ENCODE results near the gene RIT1.
"Not testable (repeated sequence)": the region's sequence is repeated elsewhere in the genome, so short reads cannot be mapped to it uniquely, and the experiment has no call there.

The RIT1 gene

DNA sequence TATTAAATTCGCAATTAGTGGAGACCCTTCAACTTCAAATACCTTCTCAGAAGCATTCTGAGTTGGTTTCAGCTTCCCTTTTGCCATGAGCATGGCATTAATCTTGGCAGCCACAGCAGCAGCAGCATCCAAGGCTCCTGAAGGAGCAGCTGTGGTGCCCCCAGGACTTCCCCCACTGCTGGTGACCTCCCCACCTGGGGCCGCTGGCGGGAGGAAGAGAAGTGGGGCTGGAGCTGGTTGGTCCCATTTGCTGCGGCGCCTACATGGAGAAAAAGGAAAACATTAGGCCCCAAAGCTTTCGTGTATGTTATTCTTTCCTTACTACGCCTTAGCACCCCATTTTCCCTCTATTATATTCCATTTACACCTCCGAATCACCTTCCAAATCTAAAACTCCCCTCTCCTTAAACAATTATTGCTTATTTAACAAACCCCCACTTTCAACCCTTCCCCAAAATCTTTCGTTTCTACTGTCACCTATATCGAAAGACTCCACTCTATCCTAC, 22.5 kb upstream of the RIT1 start:
- DNase-seq (ENCODE audit: low read depth in 2 of 2), result no peak

DNA sequence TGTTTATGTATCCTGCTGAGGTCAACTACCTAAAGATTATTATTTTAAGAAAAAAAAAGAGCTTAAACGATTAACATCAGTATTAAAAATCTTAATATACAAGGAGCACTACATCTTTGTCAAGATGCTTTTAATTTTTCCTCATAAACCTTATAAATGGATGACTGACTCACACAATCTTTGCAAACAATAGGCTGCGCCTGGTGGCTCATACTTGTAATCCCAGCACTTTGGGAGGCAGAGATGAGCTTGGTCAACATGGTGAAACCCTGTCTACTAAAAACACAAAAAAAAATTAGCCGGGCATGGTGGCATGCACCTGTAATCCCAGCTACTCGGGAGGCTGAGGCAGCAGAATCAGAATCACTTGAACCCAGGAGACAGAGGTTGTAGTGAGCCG, 21.3 kb upstream of the RIT1 start:
- DNase-seq (ENCODE audit: low read depth in 2 of 2), result no peak

DNA sequence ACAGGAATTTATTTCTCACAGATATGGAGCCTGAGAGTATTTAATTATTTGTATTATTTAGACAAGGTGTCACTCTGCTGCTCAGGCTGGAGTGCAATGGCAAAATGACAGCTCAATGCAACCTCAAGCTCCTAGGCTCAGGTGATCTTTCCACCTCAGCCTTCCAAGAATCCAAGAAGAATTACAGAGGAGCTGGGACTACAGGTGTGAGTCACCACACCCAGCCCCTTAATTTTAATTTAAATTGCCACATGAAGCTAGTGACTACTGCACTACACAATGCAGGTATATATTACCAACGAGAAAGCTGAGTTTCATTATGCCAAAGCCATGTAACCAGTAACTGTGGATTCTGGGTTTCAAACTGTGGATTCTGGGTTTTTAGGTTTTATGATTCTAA, 20.9 kb upstream of the RIT1 start:
- no peak for DNase-seq (ENCODE audit: low read depth in 2 of 2)

DNA sequence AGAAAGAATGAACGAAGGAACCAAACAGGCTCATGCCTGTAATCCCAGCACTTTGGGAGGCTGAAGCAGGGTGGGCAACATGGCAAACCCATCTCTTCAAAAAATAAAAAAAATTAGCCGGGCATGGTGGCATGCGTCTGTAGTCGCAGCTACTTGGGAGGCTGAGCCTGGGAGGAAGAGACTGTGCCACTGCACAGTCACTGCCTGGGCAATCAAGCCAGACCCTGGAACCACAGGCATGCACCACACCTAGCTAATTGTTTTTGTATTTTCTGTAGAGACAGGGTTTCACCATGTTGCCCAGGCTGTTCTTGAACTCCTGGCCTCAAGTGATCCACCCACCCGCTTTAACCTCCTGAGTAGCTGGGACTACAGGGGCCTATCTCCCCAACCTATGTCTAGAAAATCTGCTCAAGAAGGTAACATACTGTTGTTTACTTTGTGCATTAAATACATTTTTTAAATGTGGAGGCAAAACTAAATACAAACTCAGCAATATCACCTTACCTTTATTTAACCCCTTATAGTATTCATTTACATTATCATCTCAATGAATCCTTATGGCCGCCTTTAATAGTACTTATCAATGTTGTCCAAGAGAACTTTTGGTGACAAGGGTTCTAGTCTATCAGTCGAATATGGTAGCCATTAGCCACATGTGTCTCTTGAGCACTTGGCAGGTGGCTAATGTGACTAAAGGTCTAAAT, 20.3 kb upstream of the RIT1 start:
- DNase-seq (ENCODE audit: low read depth in 2 of 2), result no peak

DNA sequence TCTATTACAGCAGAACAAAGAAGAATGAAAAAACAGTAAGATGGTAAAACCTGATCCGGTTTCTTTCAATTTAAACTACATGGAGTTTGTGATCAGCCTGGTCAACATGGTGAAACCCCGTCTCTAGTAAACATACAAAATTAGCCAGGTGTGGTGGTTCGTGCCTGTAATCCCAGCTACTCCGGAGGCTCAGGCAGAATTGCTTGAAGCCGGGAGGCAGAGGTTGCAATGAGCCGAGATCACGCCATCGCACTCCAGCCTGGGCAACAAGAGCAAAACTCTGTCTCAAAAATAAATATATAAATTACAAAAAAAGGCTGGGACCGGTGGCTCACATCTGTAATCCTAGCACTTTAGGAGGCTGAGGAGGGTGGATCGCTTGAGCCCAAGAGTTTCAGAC, 19.6 kb upstream of the RIT1 start:
- DNase-seq (ENCODE audit: low read depth in 2 of 2), result not testable (repeated sequence)

DNA sequence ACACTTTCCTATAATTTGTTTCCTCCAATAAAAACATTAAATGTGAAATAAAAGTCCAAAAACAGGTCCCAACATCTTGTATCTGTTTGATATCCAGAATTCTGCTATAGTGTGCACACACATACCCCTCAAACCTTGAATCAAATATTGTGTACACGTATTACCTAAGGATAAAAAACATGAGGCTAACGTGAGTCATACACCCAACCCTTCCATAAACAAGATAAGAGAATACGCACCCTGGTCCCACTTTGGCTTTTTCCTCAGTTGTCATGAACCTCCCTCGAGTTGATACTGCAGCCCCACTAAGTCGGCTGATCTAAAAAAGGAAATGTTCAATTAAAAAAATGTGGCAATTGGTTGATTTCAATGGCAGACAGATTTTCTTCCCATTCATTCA, 17.9 kb upstream of the RIT1 start:
- DNase-seq (ENCODE audit: low read depth in 2 of 2), result no peak

DNA sequence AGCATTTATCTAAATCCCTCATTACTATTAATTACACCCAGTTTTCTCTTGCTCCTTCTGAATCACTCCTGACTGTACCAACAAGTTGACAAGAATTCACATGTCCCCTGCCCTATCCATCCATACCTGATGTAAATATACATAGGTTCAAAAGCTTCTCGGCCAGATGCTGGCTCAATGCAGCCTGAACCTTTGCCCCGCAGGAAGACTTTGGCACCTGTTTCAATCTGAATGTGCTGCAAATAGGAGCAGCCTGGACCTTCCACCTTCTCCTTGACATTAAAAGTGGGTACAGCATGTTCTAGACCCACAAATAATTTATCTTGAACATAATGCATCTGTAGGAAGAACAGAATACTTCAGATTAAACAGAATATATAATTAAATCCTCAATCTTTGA, 14.4 kb upstream of the RIT1 start:
- DNase-seq (ENCODE audit: low read depth in 2 of 2), result no peak

DNA sequence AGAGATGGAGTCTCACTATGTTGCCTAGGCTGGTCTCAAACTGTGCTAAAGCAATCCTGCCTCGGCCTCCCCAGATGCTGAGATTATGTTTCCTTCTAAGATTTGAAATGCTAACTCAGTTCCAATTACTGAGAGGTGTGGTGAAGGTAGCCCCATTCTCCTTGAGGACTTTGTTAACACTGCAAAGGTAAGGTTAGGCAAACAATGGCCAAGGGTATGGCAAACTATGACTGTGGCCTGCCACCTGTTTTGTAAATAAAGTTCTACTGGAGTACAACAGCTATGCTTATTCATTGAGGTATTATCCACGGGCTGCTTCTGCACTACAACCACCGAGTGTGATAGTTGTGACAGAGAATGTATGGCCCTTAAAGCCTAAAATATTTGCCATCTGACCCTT, 9.6 kb upstream of the RIT1 start:
- DNase-seq (ENCODE audit: low read depth in 2 of 2), result no peak

DNA sequence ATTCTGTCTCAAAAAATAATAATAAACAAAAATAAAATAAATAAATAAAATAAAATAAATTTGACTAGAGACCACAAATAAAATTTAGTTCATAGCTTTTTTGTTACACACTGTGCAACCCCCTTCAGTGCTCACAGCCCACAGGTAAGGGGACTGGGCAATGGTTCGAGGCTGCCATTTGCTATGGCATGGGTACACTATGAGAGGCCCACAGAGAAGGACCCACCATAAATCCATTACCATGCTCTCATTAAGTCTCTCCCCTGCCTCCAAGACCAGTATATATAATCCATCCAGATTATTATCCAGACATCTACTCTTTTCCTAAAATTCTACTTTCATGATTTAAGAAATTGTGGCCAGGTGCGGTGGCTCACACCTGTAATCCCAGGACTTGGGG, 8.7 kb upstream of the RIT1 start:
- DNase-seq (ENCODE audit: low read depth in 2 of 2), result no peak

DNA sequence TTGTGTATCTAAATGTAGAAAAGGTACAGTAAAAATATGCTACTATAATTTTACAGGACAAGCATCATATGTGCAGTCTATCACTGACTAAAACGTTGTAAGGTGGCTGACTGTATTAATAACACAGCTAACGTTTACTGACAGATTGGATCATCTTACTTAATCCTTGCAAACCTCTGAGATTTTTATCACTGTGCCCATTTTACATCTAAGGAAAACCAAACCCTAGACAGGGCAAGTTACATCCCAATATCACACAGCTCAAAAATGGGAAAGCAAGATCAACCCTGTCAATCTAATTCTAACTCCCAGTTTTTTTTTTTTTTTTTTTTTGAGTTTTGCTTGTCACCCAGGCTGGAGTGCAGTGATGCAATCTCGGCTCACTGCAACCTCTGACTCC, 7.5 kb upstream of the RIT1 start:
- DNase-seq (ENCODE audit: low read depth in 2 of 2), result no peak

DNA sequence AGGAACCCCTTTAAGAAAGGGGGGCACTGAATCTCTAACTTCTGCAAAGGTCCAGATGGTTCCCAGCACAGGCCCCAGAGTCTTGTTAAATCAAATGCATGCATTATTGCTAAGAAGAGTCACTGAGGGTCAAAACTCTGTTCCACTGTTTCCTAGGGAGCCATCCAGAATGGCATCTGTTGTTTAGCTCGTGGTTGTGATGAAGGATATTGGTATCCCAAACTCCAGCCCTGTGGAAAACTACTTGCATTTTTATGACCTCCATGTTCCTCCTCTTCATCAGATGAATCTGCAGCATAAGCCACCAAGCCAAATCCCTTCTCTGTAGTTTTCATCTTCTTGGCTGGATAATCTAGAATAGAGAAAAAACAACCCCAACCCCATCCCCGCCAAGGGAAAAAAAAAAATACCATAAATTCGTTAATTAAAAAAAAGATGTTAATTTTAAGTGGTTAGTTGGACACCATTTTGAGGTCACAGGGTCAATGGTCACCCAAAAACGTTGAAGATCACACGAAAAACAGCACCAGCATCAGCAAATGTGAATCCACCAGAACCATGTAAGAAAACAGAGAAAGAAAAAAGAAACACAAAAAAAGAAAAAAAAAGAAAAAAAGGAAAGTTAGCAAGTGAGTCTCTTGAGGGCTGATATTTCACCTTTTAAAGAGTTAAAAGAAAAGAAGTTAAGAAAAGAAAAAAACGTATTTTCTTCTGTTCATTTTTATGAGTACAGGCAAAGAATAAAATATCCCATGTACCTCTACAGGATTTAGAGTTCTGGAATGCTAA, 3.0 kb upstream of the RIT1 start:
- no peak for DNase-seq (ENCODE audit: low read depth in 2 of 2)

DNA sequence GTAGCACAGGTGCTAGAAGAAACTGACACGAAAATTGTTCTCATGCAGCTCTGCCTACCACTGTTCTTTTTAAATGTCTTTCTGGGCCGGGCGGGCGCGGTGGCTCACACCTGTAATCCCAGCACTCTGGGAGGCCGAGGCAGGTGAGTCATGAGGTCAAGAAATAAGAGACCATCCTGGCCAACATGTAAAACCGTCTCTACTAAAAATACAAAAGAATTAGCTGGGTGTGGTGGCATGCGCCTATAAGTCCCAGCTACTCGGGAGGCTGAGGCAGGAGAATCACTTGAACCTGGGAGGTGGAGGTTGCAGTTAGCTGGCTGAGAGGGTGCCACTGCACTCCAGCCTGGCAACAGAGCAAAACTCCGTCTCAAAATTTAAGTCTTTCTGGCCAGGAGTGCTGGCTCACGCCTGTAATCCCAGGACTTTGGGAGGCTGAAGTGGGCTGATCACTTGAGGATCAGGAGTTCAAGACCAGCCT, 947 bp upstream of the RIT1 start:
- no peak for DNase-seq (ENCODE audit: low read depth in 2 of 2)

DNA sequence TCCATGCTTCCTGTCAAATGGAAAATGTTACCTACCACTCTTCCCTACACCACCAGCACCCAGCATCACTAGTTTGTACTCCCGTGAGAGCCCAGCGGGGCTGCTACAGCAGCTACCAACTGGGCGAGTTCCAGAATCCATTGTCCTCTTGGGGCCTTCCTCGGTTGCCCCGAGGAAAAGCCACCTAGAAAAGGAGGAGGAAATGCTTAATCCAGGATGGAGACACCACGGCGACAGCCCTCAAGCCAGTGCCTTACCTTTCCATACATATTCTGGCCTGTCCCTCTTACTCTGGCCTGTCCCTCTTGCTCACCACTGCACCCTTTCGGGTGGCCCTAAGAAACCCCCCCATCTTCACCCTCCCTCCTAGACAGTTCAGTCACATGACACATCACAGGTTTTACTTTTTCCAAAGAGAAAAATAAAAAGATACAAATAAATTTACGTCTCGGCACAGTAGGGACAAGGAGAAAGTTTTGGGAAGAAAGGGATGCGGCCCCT, 478 bp downstream of the RIT1 start:
- no peak for DNase-seq (ENCODE audit: low read depth in 2 of 2)

DNA sequence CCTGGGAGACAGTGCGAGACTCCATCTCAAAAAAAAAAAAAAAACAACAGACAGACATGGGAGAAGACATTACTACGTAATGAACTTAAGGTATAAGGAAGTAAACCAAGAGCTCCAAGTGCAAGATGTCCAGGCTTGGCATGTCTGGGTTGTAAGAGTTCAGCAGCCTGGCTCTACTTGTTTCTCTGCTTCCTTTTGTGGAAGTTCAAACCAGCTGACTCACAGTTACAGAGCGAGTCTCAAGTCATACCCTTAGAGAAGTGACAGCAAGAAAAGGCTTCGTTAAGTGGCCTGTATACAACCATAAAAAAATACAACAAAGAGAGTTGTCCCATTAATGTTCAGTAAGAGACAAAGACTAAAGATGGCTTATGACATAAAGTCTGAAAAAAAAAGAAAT, 1.3 kb downstream of the RIT1 start:
- DNase-seq (ENCODE audit: low read depth in 2 of 2), result no peak

DNA sequence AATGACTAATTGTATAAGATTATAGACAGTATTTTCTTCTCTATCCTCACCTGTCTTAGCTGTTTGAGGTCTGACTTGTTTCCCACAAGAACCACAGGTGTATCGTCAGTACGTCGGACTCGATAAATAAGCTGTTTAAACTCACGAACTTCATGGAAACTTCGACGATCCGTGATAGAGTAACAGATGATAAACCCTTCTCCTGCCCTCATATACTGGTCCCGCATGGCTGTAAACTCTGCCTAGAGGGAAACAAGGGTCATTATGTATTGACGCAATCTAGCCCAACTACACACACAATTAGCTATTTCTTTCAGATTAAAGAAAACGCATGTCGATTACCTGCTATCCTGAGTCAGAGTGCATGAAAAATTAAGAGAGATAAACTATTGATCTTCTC, 6.9 kb downstream of the RIT1 start:
- no peak for DNase-seq (ENCODE audit: low read depth in 2 of 2)

DNA sequence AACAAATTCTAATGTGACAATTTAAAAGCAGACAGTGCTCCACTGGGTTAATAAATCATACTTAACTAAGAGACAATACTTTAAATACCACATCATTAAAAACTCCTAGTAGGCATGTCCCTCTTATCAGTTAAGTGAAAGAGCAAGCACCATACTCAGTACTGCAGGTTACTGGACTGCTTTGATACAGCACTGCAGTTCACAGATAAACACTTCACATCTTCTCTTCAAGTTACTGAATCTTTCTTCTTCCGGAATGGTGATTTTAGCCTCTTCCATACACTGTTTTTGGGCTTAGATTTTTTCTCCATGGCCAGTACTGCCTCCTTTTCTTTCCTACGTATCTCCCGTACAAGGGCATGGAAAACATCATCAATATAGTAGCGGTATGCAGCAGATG, 11.0 kb downstream of the RIT1 start:
- no peak for DNase-seq (ENCODE audit: low read depth in 2 of 2)

DNA sequence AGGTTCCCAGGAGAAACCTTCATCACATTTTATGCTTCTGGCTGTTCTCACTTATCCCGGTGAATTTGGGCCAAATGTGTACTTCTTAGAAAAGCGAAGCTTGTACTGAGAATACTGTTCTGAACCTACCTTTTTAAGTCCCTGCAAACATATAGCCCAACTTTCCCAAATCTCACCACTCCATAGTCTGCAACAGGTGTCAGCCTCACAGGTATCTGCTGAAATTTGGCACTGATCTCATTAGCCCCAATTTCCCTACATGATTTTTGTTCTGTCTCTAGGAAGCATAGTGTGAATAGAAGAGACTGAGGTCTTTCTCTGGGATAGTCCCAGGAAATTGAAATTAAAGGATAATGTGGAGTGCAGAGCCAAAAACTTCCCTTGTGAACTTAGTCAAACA, 11.5 kb downstream of the RIT1 start:
- no peak for DNase-seq (ENCODE audit: low read depth in 2 of 2)

DNA sequence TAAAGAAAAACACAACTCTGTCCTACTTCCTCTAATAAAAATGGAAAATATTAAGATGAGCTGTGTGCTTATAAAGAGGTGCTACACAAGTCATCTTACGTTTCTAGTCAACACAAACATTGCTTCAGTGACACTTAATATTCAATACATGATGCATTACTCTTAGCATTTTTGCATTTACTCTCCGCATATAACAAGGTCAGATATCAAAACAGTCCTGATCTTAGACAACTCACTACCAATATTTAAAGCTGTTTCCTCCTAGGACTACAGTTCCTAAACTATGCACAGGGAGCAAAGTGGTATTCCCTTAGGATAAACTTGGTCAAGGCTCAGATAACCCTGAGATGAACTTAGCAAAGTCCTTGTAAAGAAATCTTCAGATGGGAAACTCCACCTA, 12.3 kb downstream of the RIT1 start:
- DNase-seq (ENCODE audit: low read depth in 2 of 2), result no peak

DNA sequence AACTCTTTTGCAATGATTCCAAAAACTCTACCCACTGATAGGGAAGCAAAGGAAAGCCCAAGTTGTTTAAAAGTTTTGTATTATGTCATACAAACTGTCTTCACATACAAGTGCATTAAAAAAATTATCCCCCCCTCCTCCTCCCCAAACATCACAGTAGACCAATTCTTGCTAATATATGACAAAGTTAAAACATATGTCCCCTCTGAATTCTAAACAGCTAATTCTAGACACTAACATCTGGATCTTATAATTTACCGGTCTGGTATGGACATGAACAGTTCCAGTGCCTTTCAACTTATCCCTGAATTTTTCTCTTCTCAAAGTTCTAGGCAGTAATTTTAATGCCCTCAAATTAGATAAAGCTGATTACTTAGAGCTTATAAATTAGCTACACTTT, 13.4 kb downstream of the RIT1 start:
- DNase-seq (ENCODE audit: low read depth in 2 of 2), result no peak

DNA sequence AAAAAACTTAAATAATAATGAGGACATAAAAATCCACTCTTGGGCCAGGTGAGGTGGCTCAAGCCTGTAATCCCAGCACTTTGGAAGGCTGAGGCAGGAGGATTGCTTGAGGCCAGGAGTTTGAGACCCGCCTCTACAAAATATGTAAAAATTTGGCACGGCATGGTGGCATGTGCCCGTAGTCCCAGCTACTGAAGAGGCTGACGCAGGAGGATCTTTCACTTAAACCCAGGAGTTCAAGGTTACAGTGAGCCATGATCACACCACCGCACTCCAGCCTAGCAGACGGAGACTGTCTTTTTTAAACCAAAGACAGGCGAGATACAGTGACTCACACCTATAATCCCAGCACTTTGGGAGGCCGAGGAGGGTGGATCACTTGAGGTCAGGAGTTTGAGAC, 14.7 kb downstream of the RIT1 start:
- DNase-seq (ENCODE audit: low read depth in 2 of 2), result not testable (repeated sequence)

DNA sequence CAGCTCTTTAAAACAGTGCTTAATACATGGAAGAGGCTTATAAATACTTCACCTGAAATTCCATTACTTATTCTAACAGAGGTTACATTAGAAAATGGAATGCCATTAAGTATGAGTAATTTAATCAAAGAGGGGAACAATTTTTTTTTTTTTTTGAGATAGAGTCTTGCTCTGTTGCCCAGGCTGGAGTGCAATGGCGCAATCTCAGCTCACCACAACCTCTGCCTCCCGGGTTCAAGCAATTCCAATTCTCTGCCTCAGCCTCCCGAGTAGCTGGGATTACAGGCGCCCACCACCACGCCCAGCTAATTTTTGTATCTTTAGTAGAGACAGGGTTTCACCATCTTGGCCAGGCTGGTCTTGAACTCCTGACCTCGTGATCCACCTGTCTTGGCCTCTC, 15.5 kb downstream of the RIT1 start:
- not testable (repeated sequence) for DNase-seq (ENCODE audit: low read depth in 2 of 2)

DNA sequence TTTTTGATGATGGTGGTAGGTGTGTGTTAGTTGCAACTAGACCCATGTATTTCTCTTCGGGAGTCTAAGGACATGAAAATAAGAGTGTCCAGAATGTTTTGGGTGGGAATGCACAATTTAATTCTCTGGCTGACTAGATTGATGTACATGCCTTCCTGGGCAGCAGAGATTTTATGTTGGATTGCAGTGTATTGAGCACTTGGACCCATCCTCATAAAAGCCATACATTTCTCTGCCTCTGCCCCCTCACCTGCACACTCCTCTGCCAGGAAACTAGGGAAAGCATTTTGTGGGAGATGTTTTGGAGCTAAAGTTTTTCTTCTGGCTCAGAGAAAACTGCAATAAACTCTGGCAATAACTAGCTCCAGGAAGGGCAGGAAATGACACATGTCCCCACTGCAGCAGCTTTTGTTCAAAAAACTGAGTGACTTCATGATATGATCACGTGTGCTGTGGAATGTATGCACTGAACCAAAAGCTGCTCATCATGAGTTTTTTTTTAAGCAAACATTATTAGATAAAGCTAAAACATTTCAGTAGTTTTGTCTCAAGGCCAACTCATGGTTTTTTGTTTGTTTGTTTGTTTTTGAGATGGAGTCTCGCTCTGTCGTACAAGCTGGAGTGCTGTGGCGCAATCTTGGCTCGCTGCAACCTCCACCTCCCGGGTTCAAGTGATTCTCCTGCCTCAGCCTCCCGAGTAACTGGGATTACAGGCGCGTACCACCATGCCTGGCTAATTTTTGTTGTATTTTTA, 17.6 kb downstream of the RIT1 start:
- DNase-seq (ENCODE audit: low read depth in 2 of 2), result no peak

All from stimulated activated CD8-positive, alpha-beta memory T cell treated with anti-CD3 and anti-CD28 coated beads, Interleukin-7, amount 100 ng/mL, for 1 hour (primary cell).